Keratinocyte (primary cell): ENCODE measurements around the gene EYA4.

Experiments used
- CTCF ChIP-seq, 3 experiments: IDR thresholded peaks in 1 of 3; conservative IDR thresholded peaks in 1 of 3; optimal IDR thresholded peaks in 1 of 3; 2 replicates in 2 of 3; 3 replicates in 1 of 3; pipeline versions ENCODE3 to v1.5.1; 2011; ENCODE audit warnings: low read length in 3 of 3, mild to moderate bottlenecking in 3 of 3, moderate library complexity in 2 of 3, control low read depth in 1 of 3, inconsistent platforms in 1 of 3; ENCODE audit not compliant: insufficient read depth in 2 of 3; ENCODE audit errors: extremely low read depth in 1 of 3
- EZH2 ChIP-seq: IDR thresholded peaks from one replicate; pipeline ENCODE4 v1.6.1; 2012; ENCODE audit warnings: inconsistent platforms, mild to moderate bottlenecking, low read length, moderate library complexity

- no peak for TF ChIP-seq CTCF (optimal IDR thresholded peaks at IDR 0.05 in 1 of 3, IDR thresholded peaks at IDR 0.05 in 1 of 3, conservative IDR thresholded peaks at IDR 0.05 in 1 of 3; ENCODE audit: extremely low read depth in 1 of 3, insufficient read depth in 2 of 3, low read length in 3 of 3)
- TF ChIP-seq EZH2: no peak
These were observed 306.0 kb downstream of the EYA4 start for GRCh38 chr6:133547136-133547535.
